ENCODE data around the gene GADL1.

DNA sequence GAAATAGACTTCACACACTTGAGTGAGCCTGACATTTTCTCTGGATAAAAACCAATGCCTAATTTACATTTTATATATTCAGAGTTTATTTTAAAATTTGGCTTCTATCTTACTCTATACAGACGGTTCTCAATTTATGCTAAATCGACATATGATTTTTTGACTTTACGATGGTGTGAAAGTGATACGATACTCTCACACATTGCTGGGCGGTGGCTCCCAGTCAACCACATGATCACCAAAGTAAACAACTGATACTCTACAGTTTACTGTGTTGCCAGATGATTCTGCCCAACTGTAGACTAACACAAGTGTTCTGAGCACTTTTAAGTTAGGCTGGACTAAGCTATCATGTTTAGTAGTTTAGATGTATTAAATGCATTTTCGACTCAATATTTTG lies 25.1 kb upstream of the GADL1 start:
- TF ChIP-seq POLR2A (IDR thresholded peaks at IDR 0.05; ENCODE audit: low read length) (no peak), GATA1 (IDR thresholded peaks at IDR 0.05; ENCODE audit: low read depth, low read length) (no peak)
